Peyer's patch (tissue), 4 donors: ENCODE measurements around the gene CRMP1. TPM values are rescaled to one million over a fixed set of nuclear protein-coding genes. Genes with fewer than 3 reads are reported as not detected.

Experiments
- DNase-seq, 3 donors: peaks; one replicate each; pipeline ENCODE4 v3.0.0-alpha.2; 2017 to 2019
- H3K27ac ChIP-seq, 4 donors: fragments of 200-600 bp; sonication (generic); one replicate each; pipeline ENCODE4 v1.5.1; 2016 to 2019
- H3K27me3 ChIP-seq, 2 donors: fragments of 200-600 bp; sonication (generic); one replicate each; pipeline ENCODE4 v1.5.1; 2019
- H3K36me3 ChIP-seq, 3 donors: fragments of 200-600 bp; sonication (generic); one replicate each; pipeline ENCODE4 v1.5.1; 2016 to 2019
- H3K4me1 ChIP-seq, 4 donors: fragments of 200-600 bp; sonication (generic); one replicate each; pipeline ENCODE4 v1.5.1; 2016 to 2019
- H3K4me3 ChIP-seq, 4 donors: fragments of 200-600 bp; sonication (generic); 1 replicate in 3 of 4; 2 replicates in 1 of 4; pipeline ENCODE4 v1.5.1; 2016 to 2019; ENCODE audit warnings: mild to moderate bottlenecking in 1 of 4
- H3K9me3 ChIP-seq, 4 donors: fragments of 200-600 bp; sonication (generic); one replicate each; pipeline ENCODE4 v1.5.1; 2016 to 2019; ENCODE audit warnings: mild to moderate bottlenecking in 1 of 4
- POLR2A ChIP-seq, 2 donors: fragments of 450-650 bp; IDR thresholded peaks; one replicate each; pipeline ENCODE4 v1.5.1; 2017; ENCODE audit warnings: antibody characterized with exemption in 2 of 2, mild to moderate bottlenecking in 2 of 2, moderate library complexity in 2 of 2
- total RNA-seq, 4 donors: library from RNA; depleted of rRNA; stranded (reverse); fragments of >200 nt; gene quantifications; one replicate each; pipeline ENCODE4 v1.1.0, GENCODE V29; 2016
- TF ChIP-seq, protein P1 (sequence below), 6 experiments: fragments of 450-650 bp in 4 of 6; fragments of 200-600 bp in 2 of 6; sonication (generic) in 1 of 6; IDR thresholded peaks; one replicate each; pipeline ENCODE4 v1.5.1; 2017 to 2019; ENCODE audit warnings: antibody characterized with exemption in 6 of 6, mild to moderate bottlenecking in 3 of 6, moderate library complexity in 1 of 6

CRMP1 gene
- total RNA-seq, 4 donors from 2014 or later, result 1.5 to 5.8 (median 1.6) TPM; not detected in 1

- H3K36me3 ChIP-seq, result peaks cover 0 to 8% (median 0%) of the 10 kb centered on the region in 3 donors
- H3K4me3 ChIP-seq, result no peak overlapping the region
- H3K9me3 ChIP-seq, result no peaks in the 10 kb centered on the region
- no peaks in the 10 kb centered on the region for H3K4me1 ChIP-seq
- H3K27ac ChIP-seq, result no peak overlapping the region
- H3K27me3 ChIP-seq, result no peaks in the 10 kb centered on the region
- TF ChIP-seq POLR2A (IDR thresholded peaks at IDR 0.05), result no peak
- DNase-seq, result no peak
Measured at GRCh38 chr4:5798462-5798861, 94.4 kb downstream of the CRMP1 start.

- peaks cover 0 to 8% (median 0%) of the 10 kb centered on the region in 3 donors for H3K36me3 ChIP-seq
- no peak overlapping the region for H3K4me3 ChIP-seq
- no peak for TF ChIP-seq POLR2A (IDR thresholded peaks at IDR 0.05)
- TF ChIP-seq, protein P1, sequence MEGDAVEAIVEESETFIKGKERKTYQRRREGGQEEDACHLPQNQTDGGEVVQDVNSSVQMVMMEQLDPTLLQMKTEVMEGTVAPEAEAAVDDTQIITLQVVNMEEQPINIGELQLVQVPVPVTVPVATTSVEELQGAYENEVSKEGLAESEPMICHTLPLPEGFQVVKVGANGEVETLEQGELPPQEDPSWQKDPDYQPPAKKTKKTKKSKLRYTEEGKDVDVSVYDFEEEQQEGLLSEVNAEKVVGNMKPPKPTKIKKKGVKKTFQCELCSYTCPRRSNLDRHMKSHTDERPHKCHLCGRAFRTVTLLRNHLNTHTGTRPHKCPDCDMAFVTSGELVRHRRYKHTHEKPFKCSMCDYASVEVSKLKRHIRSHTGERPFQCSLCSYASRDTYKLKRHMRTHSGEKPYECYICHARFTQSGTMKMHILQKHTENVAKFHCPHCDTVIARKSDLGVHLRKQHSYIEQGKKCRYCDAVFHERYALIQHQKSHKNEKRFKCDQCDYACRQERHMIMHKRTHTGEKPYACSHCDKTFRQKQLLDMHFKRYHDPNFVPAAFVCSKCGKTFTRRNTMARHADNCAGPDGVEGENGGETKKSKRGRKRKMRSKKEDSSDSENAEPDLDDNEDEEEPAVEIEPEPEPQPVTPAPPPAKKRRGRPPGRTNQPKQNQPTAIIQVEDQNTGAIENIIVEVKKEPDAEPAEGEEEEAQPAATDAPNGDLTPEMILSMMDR (IDR thresholded peaks at IDR 0.05), result no peak
- DNase-seq, result peak in 1 of 3 donors; percentile 7
- no peaks in the 10 kb centered on the region for H3K9me3 ChIP-seq
- H3K4me1 ChIP-seq, result no peaks in the 10 kb centered on the region
- no peaks in the 10 kb centered on the region for H3K27me3 ChIP-seq
- no peak overlapping the region for H3K27ac ChIP-seq
Measured at GRCh38 chr4:5797866-5798265, 95.0 kb downstream of the CRMP1 start.

DNA sequence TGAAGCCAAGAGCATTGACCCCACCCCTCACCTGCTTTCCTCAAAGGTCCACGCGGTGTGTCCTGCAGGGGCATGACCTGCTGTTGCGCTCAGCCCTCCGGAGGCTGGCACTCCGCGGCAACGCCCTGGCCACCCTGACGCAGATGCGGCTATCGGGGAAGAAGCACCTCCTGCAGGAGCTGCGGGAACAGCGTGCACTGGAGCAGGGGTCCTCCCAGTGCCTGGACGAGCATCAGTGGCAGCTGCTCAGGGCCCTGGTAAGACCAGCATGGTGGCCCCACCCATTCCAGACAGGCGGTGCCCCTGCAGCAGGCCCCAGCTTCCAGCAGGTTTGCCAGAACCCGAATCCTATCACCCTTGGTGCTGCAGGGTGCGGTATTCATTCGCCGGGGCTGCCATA is 95.9 kb downstream of the CRMP1 start:
- Histone ChIP-seq H3K4me3 (no peak overlapping the region), H3K27me3 (no peaks in the 10 kb centered on the region), H3K9me3 (no peaks in the 10 kb centered on the region), H3K4me1 (no peaks in the 10 kb centered on the region), H3K36me3 (peaks cover 0 to 8% (median 0%) of the 10 kb centered on the region in 3 donors), H3K27ac (no peak overlapping the region)
- no peak for TF ChIP-seq POLR2A (IDR thresholded peaks at IDR 0.05)
- TF ChIP-seq, protein P1 (IDR thresholded peaks at IDR 0.05), result no peak
- peak in 1 of 3 donors; percentile 36 for DNase-seq

DNA sequence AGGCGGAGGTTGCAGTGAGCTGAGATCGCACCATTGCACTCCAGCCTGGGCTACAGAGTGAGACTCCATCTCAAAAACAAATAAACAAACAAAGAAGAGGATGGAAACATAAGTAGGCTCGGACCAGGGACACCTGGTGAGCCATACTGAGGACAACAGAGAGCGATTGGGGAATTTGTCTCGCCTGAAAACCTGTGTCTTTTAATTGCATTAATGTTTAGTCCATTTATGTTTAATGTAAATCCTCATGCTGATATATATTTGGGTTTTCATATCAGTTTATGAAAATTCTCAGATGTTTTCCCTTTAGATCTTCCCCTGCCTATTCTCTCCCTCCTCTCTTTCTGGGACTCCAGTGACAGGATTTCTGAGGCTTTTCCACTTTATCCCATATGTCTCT is 97.3 kb downstream of the CRMP1 start:
- TF ChIP-seq, protein P1 (IDR thresholded peaks at IDR 0.05), result no peak
- no peak for TF ChIP-seq POLR2A (IDR thresholded peaks at IDR 0.05)
- Histone ChIP-seq H3K27ac (no peak overlapping the region), H3K36me3 (peaks cover 0 to 8% (median 0%) of the 10 kb centered on the region in 3 donors)

GRCh38 chr4:5793514-5793913 is 99.4 kb downstream of the CRMP1 start:
- H3K27me3 ChIP-seq, result no peaks in the 10 kb centered on the region
- peak in 2 of 3 donors; percentile 9 to 38 for DNase-seq

More for the DNA sequence above, 97.3 kb downstream of the CRMP1 start:
- no peak for DNase-seq
- no peaks in the 10 kb centered on the region for H3K9me3 ChIP-seq
- H3K27me3 ChIP-seq, result no peaks in the 10 kb centered on the region
- no peaks in the 10 kb centered on the region for H3K4me1 ChIP-seq
- no peak overlapping the region for H3K4me3 ChIP-seq

DNA sequence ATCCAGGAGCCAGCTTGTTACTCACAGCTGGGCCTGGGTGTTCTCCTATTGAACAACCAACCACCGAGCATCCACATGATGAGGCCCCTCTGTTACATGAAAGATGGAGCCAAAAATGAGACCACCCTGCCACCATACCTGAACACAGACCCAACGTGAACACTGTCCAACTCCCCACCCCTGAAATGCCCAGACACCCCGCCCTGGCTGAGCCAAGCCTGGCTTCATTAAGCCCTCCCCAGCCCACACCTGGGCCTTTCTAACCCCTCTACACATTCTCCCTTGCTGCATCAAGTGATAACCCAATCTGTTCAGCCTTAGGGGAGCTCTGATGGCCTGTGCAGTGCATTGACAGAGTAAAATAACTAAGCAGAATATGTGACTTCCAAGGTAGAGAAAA is 101.2 kb downstream of the CRMP1 start:
- H3K9me3 ChIP-seq, result no peaks in the 10 kb centered on the region
- no peak overlapping the region for H3K27ac ChIP-seq
- H3K4me3 ChIP-seq, result no peak overlapping the region
- H3K27me3 ChIP-seq, result no peaks in the 10 kb centered on the region
- peak in 2 of 3 donors; percentile 13 to 22 for DNase-seq
- TF ChIP-seq POLR2A (IDR thresholded peaks at IDR 0.05), result no peak
- TF ChIP-seq, protein P1 (IDR thresholded peaks at IDR 0.05), result no peak
- peaks cover 0 to 5% (median 0%) of the 10 kb centered on the region in 3 donors for H3K36me3 ChIP-seq
- H3K4me1 ChIP-seq, result no peaks in the 10 kb centered on the region

More at GRCh38 chr4:5793514-5793913, 99.4 kb downstream of the CRMP1 start:
- peaks cover 0 to 8% (median 0%) of the 10 kb centered on the region in 3 donors for H3K36me3 ChIP-seq
- H3K9me3 ChIP-seq, result no peaks in the 10 kb centered on the region
- no peaks in the 10 kb centered on the region for H3K4me1 ChIP-seq
- no peak for TF ChIP-seq POLR2A (IDR thresholded peaks at IDR 0.05)
- H3K27ac ChIP-seq, result no peak overlapping the region
- no peak overlapping the region for H3K4me3 ChIP-seq

GRCh38 chr4:5790546-5790857 is 102.4 kb downstream of the CRMP1 start:
- no peaks in the 10 kb centered on the region for H3K4me1 ChIP-seq
- H3K9me3 ChIP-seq, result no peaks in the 10 kb centered on the region
- peaks cover 0 to 5% (median 0%) of the 10 kb centered on the region in 3 donors for H3K36me3 ChIP-seq

More at GRCh38 chr4:5790546-5790857, 102.4 kb downstream of the CRMP1 start:
- H3K27me3 ChIP-seq, result no peaks in the 10 kb centered on the region
- TF ChIP-seq, protein P1 (IDR thresholded peaks at IDR 0.05), result no peak
- no peak for TF ChIP-seq POLR2A (IDR thresholded peaks at IDR 0.05)
- H3K4me3 ChIP-seq, result no peak overlapping the region
- DNase-seq, result no peak
- no peak overlapping the region for H3K27ac ChIP-seq
